Suprapubic skin (tissue), 4 donors: ENCODE results near the gene MT1A. TPM values are rescaled to one million over a fixed set of nuclear protein-coding genes. Genes with fewer than 3 reads are reported as not detected.
"Not testable (repeated sequence)": the region's sequence is repeated elsewhere in the genome, so short reads cannot be mapped to it uniquely, and the experiment has no call there.

Experiments
- DNase-seq, 2 donors: peaks; one replicate each; pipeline ENCODE4 v3.0.0-alpha.2; 2019; ENCODE audit warnings: low spot score in 2 of 2
- H3K27ac ChIP-seq: fragments of 200-600 bp; sonication (generic); one replicate; pipeline ENCODE4 v1.5.1; 2019
- H3K27me3 ChIP-seq: fragments of 200-600 bp; sonication (generic); one replicate; pipeline ENCODE4 v1.5.1; 2019
- H3K36me3 ChIP-seq: fragments of 200-600 bp; sonication (generic); one replicate; pipeline ENCODE4 v1.5.1; 2019
- H3K4me1 ChIP-seq: fragments of 200-600 bp; sonication (generic); one replicate; pipeline ENCODE4 v1.5.1; 2019
- H3K4me3 ChIP-seq: fragments of 200-600 bp; sonication (generic); one replicate; pipeline ENCODE4 v1.5.1; 2019; ENCODE audit warnings: mild to moderate bottlenecking
- H3K9me3 ChIP-seq: fragments of 200-600 bp; sonication (generic); one replicate; pipeline ENCODE4 v1.5.1; 2019
- EP300 ChIP-seq: sonication (generic); formaldehyde crosslinking; IDR thresholded peaks from one replicate; pipeline ENCODE4 v1.6.1; 2017; ENCODE audit warnings: antibody characterized with exemption
- POLR2A ChIP-seq, 2 donors: fragments of 450-650 bp; IDR thresholded peaks; one replicate each; pipeline ENCODE4 v1.6.1; 2017; ENCODE audit warnings: antibody characterized with exemption in 2 of 2, mild to moderate bottlenecking in 2 of 2, moderate library complexity in 2 of 2
- POLR2AphosphoS5 ChIP-seq, 3 donors: sonication (generic); formaldehyde crosslinking; IDR thresholded peaks; one replicate each; pipeline ENCODE4 v1.6.1; 2017; ENCODE audit warnings: antibody characterized with exemption in 3 of 3
- WGBS: methylation state at CpG from one replicate; pipeline ENCODE4 v1.1.5; 2018; 5-methylcytosine and 5-hydroxymethylcytosine counted together
- total RNA-seq, 4 donors: library from RNA; depleted of rRNA; stranded (reverse); fragments of >200 nt; gene quantifications; one replicate each; pipeline ENCODE4 v1.1.0, GENCODE V29; 2016
- TF ChIP-seq, protein P1 (sequence below), 2 donors: fragments of 200-600 bp in 1 of 2; fragments of 450-650 bp in 1 of 2; sonication (generic) in 1 of 2; IDR thresholded peaks; one replicate each; pipeline ENCODE4 v1.5.1; 2016 to 2019; ENCODE audit warnings: antibody characterized with exemption in 2 of 2, mild to moderate bottlenecking in 1 of 2, moderate library complexity in 1 of 2

Gene MT1A
- total RNA-seq, 4 donors from 2014 or later, result 5.2 to 93.7 (median 29.4) TPM

DNA sequence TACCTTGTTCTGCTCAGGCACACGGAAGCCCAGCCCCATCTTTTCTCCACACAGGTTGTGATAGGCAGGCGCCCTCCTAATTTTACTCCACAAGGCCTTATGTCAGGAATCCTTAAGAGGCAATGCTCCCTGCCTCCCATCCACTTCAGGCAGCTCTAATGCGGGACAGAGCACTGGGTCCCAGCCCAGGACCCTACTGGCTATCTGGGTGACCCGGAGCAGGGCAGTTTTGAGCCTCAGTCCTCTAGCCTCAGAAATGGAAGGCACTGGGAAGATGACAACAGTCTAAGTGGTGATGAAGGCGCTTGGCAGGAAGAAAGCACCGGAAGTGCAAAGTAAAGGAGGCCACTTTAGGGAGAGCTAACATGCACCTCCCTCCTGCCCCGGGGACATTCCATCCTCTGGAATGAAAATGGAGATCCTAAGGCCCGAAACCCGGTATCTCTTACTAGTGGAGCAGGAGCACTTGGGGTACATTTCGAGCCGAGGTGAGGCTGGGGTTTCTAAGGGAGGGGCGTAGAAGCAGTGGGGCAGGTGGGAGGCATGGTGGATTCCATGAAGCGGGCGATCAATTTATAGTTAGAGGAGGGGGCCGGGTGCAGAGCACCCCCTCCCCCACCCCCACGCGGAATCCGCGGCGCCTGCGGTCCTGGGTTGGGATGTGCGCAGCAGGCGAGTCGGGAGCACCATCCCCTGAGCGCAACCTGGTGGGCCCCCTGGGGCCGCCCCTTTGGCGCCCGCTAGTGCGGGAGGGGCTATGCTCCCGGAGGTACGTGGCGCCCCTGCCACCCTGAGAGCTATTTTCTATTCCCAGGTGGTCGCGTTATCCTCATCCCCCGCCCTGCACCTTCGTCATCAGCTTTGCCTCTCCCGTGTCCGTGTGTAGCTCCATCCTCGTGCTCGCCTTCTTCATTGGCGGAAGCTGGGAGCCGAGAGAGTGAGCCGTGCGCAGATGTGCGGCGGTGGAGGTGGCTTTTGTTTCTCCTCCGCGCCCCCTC, 24.2 kb downstream of the MT1A start:
- WGBS, result 31% methylated on average over 38 of the region's 48 CpGs
- no peaks in the 10 kb centered on the region for H3K36me3 ChIP-seq

GRCh38 chr16:56664506-56664905, 26.0 kb downstream of the MT1A start:
- H3K4me1 ChIP-seq, result peaks cover 37% of the 10 kb centered on the region
- no peaks in the 10 kb centered on the region for H3K36me3 ChIP-seq
- H3K9me3 ChIP-seq, result no peaks in the 10 kb centered on the region
- WGBS, result 94% methylated on average over 1 of the region's 1 CpG
- peaks cover 44% of the 10 kb centered on the region for H3K27me3 ChIP-seq
- H3K27ac ChIP-seq, result no peak overlapping the region
- H3K4me3 ChIP-seq, result no peak overlapping the region
- TF ChIP-seq POLR2AphosphoS5 (IDR thresholded peaks at IDR 0.05) (no peak), EP300 (no peak), POLR2A (IDR thresholded peaks at IDR 0.05) (no peak)
- TF ChIP-seq, protein P1, sequence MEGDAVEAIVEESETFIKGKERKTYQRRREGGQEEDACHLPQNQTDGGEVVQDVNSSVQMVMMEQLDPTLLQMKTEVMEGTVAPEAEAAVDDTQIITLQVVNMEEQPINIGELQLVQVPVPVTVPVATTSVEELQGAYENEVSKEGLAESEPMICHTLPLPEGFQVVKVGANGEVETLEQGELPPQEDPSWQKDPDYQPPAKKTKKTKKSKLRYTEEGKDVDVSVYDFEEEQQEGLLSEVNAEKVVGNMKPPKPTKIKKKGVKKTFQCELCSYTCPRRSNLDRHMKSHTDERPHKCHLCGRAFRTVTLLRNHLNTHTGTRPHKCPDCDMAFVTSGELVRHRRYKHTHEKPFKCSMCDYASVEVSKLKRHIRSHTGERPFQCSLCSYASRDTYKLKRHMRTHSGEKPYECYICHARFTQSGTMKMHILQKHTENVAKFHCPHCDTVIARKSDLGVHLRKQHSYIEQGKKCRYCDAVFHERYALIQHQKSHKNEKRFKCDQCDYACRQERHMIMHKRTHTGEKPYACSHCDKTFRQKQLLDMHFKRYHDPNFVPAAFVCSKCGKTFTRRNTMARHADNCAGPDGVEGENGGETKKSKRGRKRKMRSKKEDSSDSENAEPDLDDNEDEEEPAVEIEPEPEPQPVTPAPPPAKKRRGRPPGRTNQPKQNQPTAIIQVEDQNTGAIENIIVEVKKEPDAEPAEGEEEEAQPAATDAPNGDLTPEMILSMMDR (IDR thresholded peaks at IDR 0.05), result no peak
- DNase-seq, result no peak

More for the DNA sequence above, 24.2 kb downstream of the MT1A start:
- Histone ChIP-seq H3K9me3 (no peaks in the 10 kb centered on the region), H3K4me1 (peaks cover 31% of the 10 kb centered on the region), H3K27ac (no peak overlapping the region), H3K4me3 (peak overlapping the region; percentile 10), H3K27me3 (peaks cover 30% of the 10 kb centered on the region)
- TF ChIP-seq, protein P1 (IDR thresholded peaks at IDR 0.05), result no peak
- TF ChIP-seq POLR2AphosphoS5 (IDR thresholded peaks at IDR 0.05), result no peak
- TF ChIP-seq EP300, result no peak
- TF ChIP-seq POLR2A (IDR thresholded peaks at IDR 0.05), result no peak
- no peak for DNase-seq

DNA sequence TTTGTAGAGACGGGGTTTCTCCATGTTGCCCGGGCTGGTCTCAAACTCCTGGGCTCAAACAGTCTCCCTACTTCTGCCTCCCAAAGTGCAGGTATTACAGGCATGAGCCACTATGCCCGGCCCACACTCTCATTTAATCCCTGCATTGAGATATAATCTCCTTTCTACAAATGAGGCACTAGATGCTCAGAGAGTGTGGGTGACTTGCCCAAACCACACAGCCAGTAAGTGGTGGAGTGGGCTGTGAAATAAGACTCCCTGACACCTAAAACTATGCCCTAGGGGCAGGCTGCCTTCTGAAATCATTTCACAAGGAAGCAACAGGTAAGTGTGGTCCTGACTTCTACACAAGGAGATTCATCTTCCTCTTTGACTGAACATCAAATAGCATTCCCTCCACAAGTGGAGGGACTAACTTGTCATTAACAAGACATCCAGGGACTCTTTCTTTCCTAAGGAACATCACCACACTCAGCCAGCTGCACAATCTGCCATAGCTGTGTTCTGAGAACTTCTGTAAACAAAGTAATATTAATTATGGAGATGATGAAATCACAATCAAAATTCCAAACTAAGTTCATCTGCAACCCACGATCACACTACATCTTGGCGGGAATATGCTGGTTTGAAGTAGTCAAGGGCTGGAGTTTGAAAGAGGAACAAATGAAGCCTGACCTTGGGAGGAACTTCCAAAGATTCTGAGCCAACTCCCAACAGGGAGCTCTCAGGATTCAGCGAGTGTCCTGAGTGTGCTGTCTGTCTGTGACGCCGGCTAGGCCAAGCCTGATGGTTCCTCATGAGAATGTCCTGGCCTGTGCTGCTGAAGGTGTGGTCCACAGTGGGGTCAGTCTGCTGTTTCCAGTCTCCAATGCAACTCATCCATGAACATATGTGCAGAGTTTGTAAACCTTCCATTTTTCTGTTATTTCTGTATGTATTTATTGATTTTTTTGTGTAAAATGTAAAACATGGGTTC, 27.1 kb downstream of the MT1A start:
- DNase-seq, H3K9me3 ChIP-seq, H3K36me3 ChIP-seq, H3K27ac ChIP-seq, H3K4me3 ChIP-seq: not testable (repeated sequence)
- Histone ChIP-seq H3K27me3 (peaks cover 54% of the 10 kb centered on the region), H3K4me1 (peaks cover 46% of the 10 kb centered on the region)
- WGBS, result 62% methylated on average over 8 of the region's 8 CpGs

- H3K4me1 ChIP-seq, result peaks cover 44% of the 10 kb centered on the region
- H3K4me3 ChIP-seq, result peak within 1 kb of the TSS; percentile 32
- H3K36me3 ChIP-seq, result no peaks in the 10 kb centered on the region
- DNase-seq, result peak in 1 of 2 donors; percentile 84
- peaks cover 53% of the 10 kb centered on the region for H3K27me3 ChIP-seq
- WGBS, result 38% methylated on average over 12 of the region's 46 CpGs
- H3K9me3 ChIP-seq, result no peaks in the 10 kb centered on the region
- TF ChIP-seq, protein P1 (IDR thresholded peaks at IDR 0.05), result no peak
- peak in 1 of 2 donors; percentile 68 for TF ChIP-seq POLR2A (IDR thresholded peaks at IDR 0.05)
- TF ChIP-seq POLR2AphosphoS5 (IDR thresholded peaks at IDR 0.05), result no peak
- no peak for TF ChIP-seq EP300
- H3K27ac ChIP-seq, result no peak within 1 kb of the TSS
These were observed 29.4 kb downstream of the MT1A start, which contains the start of gene MT1G for GRCh38 chr16:56667581-56668571. MT1G (minus strand) TSS chr16:56668065; CDS start chr16:56667993, 72 bp downstream.
